ENCODE data around the gene DEDD2.

DEDD2 gene

DNA sequence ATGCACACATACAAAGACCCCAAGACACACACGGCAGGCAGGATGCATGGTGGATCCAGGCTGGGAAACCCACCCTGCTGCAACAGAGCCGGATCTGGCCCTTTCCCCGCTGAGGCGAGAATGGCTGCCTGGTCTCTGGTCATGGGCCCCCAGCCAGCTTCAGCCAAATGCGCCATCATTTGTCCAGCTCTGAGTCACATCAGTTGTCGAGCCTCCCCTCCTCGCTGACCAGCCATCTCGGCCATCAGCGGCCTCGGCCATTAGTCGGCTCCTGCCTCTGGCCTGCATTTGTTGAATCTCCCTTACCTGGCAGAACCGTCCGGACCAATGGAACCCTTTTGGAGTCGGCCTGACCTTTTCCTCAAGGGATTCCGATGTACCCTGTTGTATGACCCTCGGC lies 46.8 kb downstream of the DEDD2 start:
- DNase-seq (ENCODE audit: low read depth), result no peak

- no peak for DNase-seq (ENCODE audit: low read depth)
Observed at GRCh38 chr19:42169486-42170413, 47.7 kb downstream of the DEDD2 start.

DNA sequence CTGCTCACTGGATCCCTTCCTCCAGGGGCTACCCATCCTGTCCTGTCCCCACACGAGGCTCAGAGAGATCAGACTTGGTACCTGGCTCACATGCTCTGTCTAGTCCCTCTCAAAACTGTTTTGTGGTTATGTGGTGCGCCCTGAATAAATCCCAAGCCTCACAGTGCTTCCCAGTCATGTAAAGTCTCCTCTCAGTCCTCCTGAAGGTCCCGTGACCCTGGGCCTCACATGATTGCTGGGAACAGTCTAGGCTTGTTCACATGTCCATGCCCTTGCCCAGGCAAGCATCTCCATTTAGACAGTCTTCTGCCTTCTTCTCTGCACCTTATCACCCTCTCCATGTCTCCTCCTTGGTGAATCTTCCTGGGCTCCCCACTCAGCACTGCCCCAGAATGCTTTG lies 49.3 kb downstream of the DEDD2 start:
- DNase-seq (ENCODE audit: low read depth), result no peak

GRCh38 chr19:42166316-42166715 lies 51.2 kb downstream of the DEDD2 start:
- DNase-seq (ENCODE audit: low read depth), result no peak

- DNase-seq (ENCODE audit: low read depth), result no peak
Observed at GRCh38 chr19:42165146-42165545, 52.3 kb downstream of the DEDD2 start.

GRCh38 chr19:42161616-42162263 lies 55.7 kb downstream of the DEDD2 start:
- DNase-seq (ENCODE audit: low read depth), result no peak

GRCh38 chr19:42159942-42160341 lies 57.5 kb downstream of the DEDD2 start:
- no peak for DNase-seq (ENCODE audit: low read depth)

GRCh38 chr19:42158926-42159325 lies 58.6 kb downstream of the DEDD2 start:
- no peak for DNase-seq (ENCODE audit: low read depth)

DNA sequence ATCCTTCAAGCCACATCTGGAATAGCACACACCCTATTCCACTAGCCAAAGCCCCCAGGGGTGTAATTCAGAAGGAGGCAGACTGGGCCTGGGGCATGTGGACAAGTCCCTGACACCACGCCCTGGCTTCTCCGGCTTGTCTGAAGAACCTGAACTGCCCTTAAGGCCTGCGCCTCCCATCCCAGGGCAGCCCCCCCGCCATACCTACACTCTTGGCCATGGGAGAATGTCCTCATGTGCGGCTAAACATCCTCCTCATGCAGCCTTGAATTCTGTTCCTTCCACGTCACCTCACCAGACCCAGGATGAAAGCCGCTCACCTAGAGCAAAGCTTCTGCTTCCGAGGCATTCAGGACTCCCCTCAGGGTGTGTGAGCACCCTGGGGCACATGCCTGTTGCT lies 60.9 kb downstream of the DEDD2 start:
- DNase-seq (ENCODE audit: low read depth), result no peak

- no peak for DNase-seq (ENCODE audit: low read depth)
Observed at GRCh38 chr19:42155796-42156195, 61.7 kb downstream of the DEDD2 start.

DNA sequence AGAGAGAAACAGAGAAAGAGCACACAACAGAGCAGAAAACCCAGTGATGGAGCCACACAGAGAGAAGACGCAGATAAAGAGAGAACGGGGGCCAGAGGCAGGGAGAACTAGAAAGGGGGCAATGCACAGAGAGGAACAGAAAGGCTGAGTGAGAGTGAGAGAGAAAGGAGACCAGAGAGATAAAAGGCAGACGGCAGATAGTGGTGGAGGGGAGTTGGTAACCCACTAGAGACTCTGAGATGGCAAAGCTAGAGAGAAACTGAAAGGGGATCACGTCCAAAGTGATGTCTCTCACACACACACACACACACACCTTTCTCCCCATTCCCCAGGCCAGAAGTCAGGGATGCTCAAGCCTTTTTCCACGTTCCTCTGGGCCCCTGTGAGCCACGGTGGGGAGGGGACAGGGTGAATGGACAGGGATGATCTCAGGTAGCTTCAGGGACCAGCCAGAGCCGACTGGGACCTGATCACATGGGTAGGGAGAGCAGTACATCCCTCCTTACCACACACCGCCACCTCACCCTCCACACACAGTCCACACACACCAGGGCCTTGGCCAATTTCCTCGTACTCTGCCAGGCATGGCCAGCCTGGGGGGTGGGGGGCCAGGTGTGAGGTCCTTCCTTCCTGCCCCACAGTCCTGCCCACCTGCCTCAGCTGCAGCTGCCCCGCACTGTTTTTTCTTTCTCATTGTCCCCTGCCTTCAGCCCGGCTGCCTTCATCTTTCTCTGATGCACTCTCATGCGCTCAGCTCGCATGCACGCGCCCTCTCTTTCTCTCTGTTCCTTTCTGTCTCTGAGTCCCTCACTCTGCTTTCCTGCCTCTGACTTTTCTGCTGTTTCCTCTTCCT lies 62.8 kb downstream of the DEDD2 start:
- no peak for DNase-seq (ENCODE audit: low read depth)

GRCh38 chr19:42153672-42154433 lies 63.6 kb downstream of the DEDD2 start:
- DNase-seq (ENCODE audit: low read depth), result no peak

GRCh38 chr19:42152910-42153671 lies 64.4 kb downstream of the DEDD2 start:
- DNase-seq (ENCODE audit: low read depth), result no peak

GRCh38 chr19:42151782-42152684 lies 65.4 kb downstream of the DEDD2 start:
- DNase-seq (ENCODE audit: low read depth), result no peak

DNA sequence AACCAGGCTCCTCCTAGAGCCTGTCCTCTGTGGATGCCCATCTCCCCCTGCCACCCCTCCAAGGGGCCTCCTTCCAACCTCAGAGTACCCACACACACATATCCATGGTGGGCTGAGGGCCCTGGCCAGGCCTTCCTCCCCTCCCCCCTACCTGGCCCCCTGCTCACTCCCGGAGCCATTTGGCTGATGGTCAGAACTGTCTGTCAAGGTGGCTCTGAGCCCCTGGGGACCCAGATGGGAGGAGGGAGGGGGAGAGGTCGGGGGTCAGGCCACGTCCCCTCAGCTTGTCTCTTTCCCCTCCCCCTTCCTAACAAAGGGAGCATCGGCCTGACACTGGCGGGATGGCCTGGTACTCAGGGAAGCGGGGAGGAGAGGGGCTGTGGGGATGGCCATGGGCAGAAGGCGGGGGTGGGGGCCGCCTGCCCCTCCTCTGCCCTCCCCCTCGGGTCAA lies 66.5 kb downstream of the DEDD2 start:
- no peak for DNase-seq (ENCODE audit: low read depth)

GRCh38 chr19:42150364-42150763 lies 67.1 kb downstream of the DEDD2 start:
- no peak for DNase-seq (ENCODE audit: low read depth)

DNA sequence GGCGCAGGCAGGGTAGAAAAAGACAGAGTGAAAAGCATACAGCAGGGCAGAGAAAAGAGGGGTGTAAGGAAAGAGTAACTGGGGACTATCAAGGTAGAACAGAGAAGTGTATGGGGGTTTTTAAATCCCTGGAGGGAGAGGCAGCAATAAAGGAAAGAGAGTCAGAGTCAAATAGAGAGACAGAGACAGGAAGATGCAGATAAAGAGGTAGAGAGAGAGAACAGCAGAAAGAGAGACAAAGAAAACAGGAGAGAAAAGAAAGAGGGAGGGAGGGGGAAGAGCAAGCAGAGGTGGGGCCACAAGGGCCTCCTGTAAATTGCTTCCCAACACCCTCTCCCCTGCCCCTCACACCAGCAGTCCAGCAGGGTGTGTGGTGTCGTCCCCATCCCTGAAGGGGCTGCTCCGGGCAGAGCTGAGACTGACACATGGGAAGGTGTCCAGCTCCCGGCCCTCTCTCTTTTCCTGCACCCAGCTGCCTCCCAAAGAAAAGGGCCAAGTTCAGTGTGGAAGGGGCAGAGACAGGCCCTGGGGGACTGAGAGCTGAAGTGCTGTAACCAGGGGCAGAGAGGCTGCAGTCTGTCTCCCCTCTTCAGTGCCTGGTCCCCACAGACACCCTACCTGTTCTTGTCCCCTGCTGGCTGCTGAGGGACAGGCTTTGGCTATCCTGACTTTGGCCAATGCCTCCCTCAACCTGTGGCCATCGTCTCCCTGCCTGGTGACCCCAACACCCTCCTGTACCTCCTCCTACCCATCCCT lies 67.9 kb downstream of the DEDD2 start:
- no peak for DNase-seq (ENCODE audit: low read depth)

All from stimulated activated CD8-positive, alpha-beta memory T cell treated with anti-CD3 and anti-CD28 coated beads, Interleukin-4, amount 100 ng/mL, for 24 hours (primary cell).